IPS-15b (cell line): Measurements from ENCODE around the gene DLGAP1.
A peak's percentile ranks its signal among the peaks of the same experiment; 100 is the strongest.

Experiments used
- H3K27me3 ChIP-seq: one replicate; pipeline ENCODE4 v1.6.1; 2013; ENCODE audit warnings: low read length; ENCODE audit not compliant: control insufficient read depth, insufficient read depth
- H3K36me3 ChIP-seq: one replicate; pipeline ENCODE4 v1.6.1; 2013; ENCODE audit warnings: low read length; ENCODE audit not compliant: control insufficient read depth, insufficient read depth
- H3K4me1 ChIP-seq: one replicate; pipeline ENCODE4 v1.6.1; 2013; ENCODE audit warnings: mild to moderate bottlenecking, low read length; ENCODE audit not compliant: control insufficient read depth, insufficient read depth
- H3K4me3 ChIP-seq: one replicate; pipeline ENCODE4 v1.5.1; 2013; ENCODE audit warnings: low read depth, low read length
- H3K9ac ChIP-seq: one replicate; pipeline ENCODE4 v1.6.1; 2013; ENCODE audit warnings: low read depth, mild to moderate bottlenecking, low read length
- H3K9me3 ChIP-seq: one replicate; pipeline ENCODE4 v1.6.1; 2013; ENCODE audit warnings: mild to moderate bottlenecking, low read length; ENCODE audit not compliant: control insufficient read depth, insufficient read depth

Gene DLGAP1

DNA sequence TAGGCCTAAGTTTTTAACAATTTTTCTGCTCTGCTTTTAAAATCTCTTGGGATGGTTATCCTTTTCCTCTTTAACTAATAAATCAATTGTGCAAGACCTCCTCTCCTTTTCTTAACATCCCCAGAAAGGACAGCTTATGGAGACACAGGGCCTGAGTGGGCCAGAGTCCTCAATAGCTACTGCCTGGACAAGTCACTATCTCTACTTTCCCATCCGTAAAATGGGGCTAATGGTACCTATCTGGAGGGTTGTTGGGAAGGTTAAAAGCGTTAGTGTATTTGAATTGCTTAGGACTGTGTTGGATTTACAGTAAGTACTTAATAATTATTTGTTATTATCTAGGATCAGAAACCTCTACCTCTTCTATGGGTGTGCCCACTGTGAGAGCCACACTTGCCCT lies 945.1 kb downstream of the DLGAP1 start:
- peaks cover 7% of the 10 kb centered on the region for H3K4me1 ChIP-seq
- H3K27me3 ChIP-seq: no peaks in the 10 kb centered on the region
- no peak overlapping the region for H3K9ac ChIP-seq
- no peaks in the 10 kb centered on the region for H3K9me3 ChIP-seq
- H3K36me3 ChIP-seq: no peaks in the 10 kb centered on the region
- H3K4me3 ChIP-seq: no peak overlapping the region

DNA sequence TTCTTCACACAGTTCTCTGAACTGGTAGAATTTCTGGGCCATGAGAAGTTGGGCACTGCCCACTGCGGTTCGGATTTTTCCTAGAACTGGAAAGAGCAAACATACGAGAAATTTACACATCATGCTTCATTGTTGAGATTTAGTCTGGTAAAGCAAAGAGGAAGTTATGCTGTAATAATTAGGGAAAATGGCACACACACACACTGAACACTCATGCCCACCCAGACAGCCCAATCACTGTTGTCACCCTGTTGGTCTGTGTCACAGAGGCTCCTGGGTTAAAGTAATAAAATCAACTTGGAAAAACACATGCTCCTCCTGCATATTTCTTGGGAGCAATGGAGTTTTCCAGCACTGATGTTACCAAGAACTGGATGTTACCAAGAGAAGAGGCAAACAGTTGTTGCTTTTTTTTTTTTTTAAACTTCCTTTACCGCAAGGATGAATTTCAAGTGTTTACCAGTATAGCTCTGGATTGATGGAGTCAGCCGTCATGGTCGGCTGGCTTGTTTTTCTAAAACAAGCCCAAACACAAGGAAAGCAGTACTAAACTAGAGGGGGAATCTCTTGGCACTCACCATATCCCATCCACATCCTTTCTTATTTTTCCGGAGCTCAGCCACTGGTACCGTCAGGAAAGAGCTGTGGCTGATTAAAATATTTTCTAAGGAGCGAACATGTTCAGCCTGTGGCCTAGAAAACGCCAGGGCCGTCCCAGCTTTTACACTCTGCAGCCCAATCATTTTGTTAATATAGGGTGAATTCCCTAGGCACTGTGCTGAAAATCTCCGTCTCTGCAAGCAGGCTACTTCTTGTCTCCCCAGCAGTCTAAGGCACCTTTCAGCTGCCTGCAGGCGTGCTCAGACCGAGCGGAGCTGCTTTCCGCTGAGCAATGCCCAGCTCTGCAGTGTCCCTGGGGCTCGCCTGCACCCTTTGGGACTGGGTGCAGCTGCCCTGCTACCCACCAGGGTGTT lies 946.2 kb downstream of the DLGAP1 start:
- Histone ChIP-seq H3K9me3 (no peaks in the 10 kb centered on the region), H3K36me3 (no peaks in the 10 kb centered on the region), H3K27me3 (no peaks in the 10 kb centered on the region), H3K4me1 (peaks cover 6% of the 10 kb centered on the region), H3K9ac (peak overlapping the region; percentile 3), H3K4me3 (no peak overlapping the region)

DNA sequence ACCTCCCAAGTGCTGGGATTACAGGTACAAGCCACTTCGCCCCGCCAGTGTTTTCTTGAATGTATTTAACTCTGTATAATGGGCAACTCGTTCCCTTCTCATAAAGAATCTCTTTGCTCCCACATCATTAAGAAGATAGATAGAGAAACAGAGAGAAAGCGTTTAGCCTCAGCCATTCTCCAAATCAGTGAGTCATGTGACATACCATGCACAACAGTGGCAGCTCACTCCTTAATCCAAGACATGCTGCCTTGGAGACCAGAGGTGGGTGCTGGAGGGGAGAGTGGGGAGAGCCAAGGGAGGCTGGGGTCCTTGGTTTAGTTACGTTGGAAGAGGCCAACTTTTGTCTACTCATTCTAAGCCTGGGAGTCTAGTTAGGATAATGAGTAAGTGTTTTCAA lies 950.5 kb downstream of the DLGAP1 start:
- H3K36me3 ChIP-seq: no peaks in the 10 kb centered on the region
- no peaks in the 10 kb centered on the region for H3K4me1 ChIP-seq
- no peaks in the 10 kb centered on the region for H3K9me3 ChIP-seq
- no peaks in the 10 kb centered on the region for H3K27me3 ChIP-seq
- no peak overlapping the region for H3K4me3 ChIP-seq
- H3K9ac ChIP-seq: no peak overlapping the region

DNA sequence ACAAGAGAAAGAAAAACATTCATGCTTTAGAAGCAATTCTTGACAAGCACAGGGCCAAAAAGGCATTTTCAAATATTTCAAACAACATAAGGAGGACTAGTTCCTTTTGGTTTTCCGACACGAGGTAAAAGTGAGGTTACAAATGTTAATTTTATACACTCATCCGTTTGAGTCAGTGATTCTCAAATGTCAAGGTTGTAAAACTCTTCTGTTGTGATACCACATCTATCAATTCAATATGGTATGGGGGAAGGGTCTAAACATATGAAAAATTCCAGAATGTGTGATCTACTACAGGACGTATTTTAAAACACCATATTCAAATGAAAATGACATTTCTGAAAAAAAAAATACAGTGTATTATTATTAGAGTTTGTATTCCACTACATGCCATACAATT lies 952.5 kb downstream of the DLGAP1 start:
- H3K4me1 ChIP-seq: no peaks in the 10 kb centered on the region
- no peaks in the 10 kb centered on the region for H3K9me3 ChIP-seq
- H3K27me3 ChIP-seq: peaks cover 10% of the 10 kb centered on the region
- no peaks in the 10 kb centered on the region for H3K36me3 ChIP-seq
- H3K4me3 ChIP-seq: no peak overlapping the region
- no peak overlapping the region for H3K9ac ChIP-seq

DNA sequence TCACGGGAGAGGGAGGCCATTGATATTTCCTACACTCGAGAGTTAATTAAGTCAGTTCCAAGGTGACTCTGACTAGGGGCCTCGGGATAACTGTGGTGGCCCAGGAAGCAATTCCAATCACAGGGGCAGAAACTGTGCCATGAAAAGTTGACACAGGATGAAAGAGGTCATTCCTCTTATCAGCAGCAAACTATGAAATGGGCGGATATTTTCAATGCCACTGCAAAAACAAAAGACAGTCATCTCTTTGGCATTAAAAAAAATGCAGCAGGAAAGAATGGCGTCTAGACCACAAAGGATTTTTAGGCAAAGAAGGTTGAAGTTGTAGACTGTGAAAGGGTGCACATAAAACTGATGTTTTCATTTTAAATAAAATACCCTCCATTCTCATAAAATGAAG lies 955.1 kb downstream of the DLGAP1 start:
- Histone ChIP-seq H3K36me3 (no peaks in the 10 kb centered on the region), H3K9ac (no peak overlapping the region), H3K4me3 (no peak overlapping the region), H3K4me1 (no peaks in the 10 kb centered on the region), H3K27me3 (peaks cover 13% of the 10 kb centered on the region), H3K9me3 (no peaks in the 10 kb centered on the region)

DNA sequence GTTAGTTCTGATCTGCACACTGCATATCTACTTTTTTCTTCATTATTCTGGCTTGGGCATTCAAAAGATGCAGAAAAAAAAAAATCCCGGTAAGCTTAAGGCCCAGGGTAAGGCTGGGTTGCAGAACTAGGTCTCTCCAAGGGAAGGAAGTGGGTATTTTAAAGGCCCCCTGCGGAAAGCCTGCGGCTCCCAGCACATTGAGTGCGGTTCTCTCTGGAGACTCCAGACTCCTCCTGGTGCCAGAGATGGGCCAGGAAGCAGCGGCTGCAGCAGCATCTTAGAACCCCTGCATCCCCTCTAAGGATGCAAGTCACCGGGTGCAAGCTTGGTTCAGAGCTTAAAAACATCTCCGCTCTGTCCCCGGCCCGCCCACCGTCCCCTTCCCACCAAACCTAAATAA lies 955.6 kb downstream of the DLGAP1 start:
- no peak overlapping the region for H3K9ac ChIP-seq
- no peaks in the 10 kb centered on the region for H3K36me3 ChIP-seq
- peak overlapping the region; percentile 41 for H3K4me3 ChIP-seq
- peaks cover 13% of the 10 kb centered on the region for H3K27me3 ChIP-seq
- no peaks in the 10 kb centered on the region for H3K9me3 ChIP-seq
- H3K4me1 ChIP-seq: no peaks in the 10 kb centered on the region

DNA sequence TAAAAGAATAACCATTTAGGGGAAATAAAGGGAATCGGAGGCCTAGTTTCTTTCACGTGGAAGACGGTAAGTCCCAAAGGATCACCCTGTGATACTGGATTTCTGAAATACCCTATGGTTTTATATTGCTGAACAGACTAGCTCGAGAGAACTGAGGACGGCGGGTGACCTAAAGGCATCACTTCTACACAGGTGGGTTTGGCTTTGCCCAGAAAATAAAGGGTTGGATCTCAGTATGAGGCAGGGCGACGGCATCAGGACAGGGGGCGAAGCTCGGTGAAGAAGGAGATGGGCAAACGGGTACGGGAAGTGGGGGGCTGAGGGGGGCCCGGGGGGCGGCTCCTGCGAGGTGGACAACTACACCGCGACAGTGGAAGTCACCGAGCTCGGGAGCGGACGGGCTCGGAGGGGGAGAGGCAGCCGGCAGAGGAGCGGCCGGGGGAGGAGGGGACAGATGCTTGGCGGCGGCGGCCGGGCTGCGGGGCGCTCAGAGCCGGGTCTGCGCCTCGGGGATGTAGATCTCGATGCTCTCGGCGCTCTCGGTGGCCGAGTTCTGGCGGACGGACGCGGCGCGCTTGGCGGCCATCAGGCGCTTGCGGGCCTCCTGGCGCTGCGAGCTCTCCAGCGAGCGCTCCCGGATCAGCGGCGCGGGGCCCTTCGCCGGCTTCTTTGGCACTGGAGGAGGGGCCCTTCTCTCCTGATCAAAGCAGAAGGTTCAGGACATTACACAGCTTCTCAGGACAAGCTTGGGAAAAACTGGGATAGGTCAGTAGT lies 956.2 kb downstream of the DLGAP1 start:
- peak overlapping the region; percentile 41 for H3K4me3 ChIP-seq
- H3K9ac ChIP-seq: no peak overlapping the region
- H3K4me1 ChIP-seq: no peaks in the 10 kb centered on the region
- no peaks in the 10 kb centered on the region for H3K36me3 ChIP-seq
- H3K27me3 ChIP-seq: peaks cover 13% of the 10 kb centered on the region
- H3K9me3 ChIP-seq: no peaks in the 10 kb centered on the region

DNA sequence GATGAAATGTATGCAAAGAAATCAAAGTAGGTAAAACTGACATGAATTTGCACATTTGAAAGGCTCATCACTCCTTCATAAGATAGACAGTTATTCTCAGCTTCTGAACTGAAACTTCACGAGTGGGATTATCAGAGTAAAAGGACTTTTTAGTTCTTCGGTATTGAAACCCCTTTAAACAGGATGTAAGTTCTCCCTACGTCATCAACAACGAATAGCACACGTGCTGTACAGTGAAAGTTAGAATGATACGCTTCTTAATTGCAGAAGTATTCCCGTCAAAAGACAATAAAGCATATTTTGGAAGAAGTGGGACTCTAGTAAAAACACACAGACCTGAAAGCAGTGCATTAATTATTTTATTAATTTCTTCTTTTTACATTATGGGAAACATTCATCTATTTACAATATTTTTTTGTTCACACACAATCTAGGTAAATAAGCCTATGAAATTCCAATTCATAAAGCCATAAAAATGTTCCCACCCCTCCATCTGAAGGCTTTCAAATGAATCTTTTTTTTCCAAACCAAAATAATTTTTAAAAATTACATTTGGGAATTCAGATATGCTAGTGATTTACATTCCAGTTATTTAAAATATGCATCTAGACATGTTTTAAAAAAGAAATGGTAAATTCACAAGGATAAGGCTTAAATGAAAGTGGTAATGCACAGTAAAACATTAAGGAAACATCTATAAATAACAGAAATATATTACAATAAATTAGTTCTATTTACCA lies 959.2 kb downstream of the DLGAP1 start:
- Histone ChIP-seq H3K9ac (no peak overlapping the region), H3K9me3 (no peaks in the 10 kb centered on the region), H3K27me3 (peaks cover 13% of the 10 kb centered on the region), H3K36me3 (no peaks in the 10 kb centered on the region), H3K4me1 (peaks cover 3% of the 10 kb centered on the region), H3K4me3 (no peak overlapping the region)

DNA sequence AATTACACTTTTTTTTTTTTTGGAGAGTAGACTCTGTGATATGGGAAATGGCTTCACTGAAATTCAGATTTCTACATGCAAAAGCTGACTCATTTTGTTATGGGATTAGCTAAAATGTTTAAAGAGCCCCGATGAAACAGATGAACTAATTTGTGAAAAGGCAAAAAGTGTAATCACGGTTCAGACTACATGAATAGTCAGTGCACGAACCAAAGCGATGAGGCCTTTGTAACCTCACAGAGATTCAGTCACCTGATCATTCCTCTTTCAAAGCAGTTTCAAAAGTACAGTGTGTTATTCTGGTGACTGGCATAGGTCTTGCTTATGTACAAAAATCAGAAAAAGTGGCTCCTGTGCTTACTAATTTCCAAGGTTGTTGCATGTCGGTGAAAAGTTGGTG lies 960.5 kb downstream of the DLGAP1 start:
- Histone ChIP-seq H3K9ac (no peak overlapping the region), H3K4me3 (no peak overlapping the region), H3K27me3 (peaks cover 13% of the 10 kb centered on the region), H3K9me3 (no peaks in the 10 kb centered on the region), H3K36me3 (no peaks in the 10 kb centered on the region), H3K4me1 (peaks cover 3% of the 10 kb centered on the region)

DNA sequence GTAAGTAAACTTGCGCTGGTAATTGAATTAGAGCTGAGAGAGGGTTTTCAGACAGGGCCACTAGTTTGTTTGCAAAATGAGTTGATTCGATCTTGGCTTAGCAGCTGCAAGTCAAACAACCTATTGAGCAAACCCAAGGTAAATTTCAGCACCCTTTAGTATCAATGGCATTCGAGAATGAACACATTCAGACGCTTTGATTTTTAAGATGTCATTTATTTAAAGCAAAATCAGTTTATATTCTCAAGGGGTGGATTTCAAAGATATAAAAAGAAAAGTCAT lies 960.9 kb downstream of the DLGAP1 start:
- peaks cover 13% of the 10 kb centered on the region for H3K27me3 ChIP-seq
- no peaks in the 10 kb centered on the region for H3K36me3 ChIP-seq
- H3K4me1 ChIP-seq: peaks cover 3% of the 10 kb centered on the region
- no peaks in the 10 kb centered on the region for H3K9me3 ChIP-seq
- no peak overlapping the region for H3K4me3 ChIP-seq
- no peak overlapping the region for H3K9ac ChIP-seq

DNA sequence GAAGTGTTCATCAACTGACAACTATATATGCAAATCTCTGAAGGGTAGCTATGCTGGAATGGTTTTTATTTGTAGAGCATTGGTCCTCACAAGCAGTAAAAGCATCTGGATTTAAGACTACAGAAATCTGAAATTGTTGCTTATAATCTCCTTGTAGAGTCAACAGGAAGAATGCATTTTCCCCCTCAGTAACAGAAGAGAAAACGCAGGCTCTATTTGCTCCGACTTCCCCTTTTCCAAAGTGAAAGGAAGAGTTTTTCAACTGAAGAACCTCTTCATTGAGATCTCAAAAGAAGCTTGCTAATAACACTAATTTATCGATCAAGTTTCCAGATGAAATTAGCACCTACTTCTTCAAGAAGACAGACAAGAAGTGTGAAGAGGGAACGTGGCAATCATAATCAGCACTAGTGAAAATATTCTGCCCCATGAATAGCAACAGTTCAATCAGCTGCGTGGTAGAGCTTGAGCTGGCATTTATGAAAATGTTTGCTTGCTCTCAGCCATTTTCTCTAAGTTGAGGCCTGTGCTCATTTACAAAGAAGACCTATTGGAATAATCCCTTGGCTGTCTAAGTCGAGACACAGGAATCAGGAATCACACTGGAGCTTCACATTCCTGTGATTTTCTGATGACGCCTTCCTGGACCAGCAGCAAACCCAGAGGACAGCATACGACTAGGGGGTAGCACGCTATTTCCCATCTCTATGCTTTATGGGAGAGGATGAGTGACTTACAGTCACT lies 961.4 kb downstream of the DLGAP1 start:
- H3K27me3 ChIP-seq: peaks cover 13% of the 10 kb centered on the region
- H3K9ac ChIP-seq: no peak overlapping the region
- H3K4me3 ChIP-seq: no peak overlapping the region
- peaks cover 3% of the 10 kb centered on the region for H3K4me1 ChIP-seq
- no peaks in the 10 kb centered on the region for H3K36me3 ChIP-seq
- no peaks in the 10 kb centered on the region for H3K9me3 ChIP-seq
